Right atrium auricular region (tissue), 2 donors: ENCODE data around the gene HASPIN. TPM values are rescaled to one million over a fixed set of nuclear protein-coding genes. Genes with fewer than 3 reads are reported as not detected.
"Not testable (repeated sequence)": the region's sequence is repeated elsewhere in the genome, so short reads cannot be mapped to it uniquely, and the experiment has no call there.

Experiments
- DNase-seq: peaks from one replicate; pipeline ENCODE4 v3.0.0-alpha.2; 2019; ENCODE audit warnings: low spot score
- H3K27ac ChIP-seq, 2 donors: fragments of 200-600 bp; sonication (generic); 1 replicate in 1 of 2; 2 replicates in 1 of 2; pipeline ENCODE4 v1.5.1; 2016 to 2019
- H3K27me3 ChIP-seq, 2 donors: fragments of 200-600 bp; sonication (generic); one replicate each; pipeline versions ENCODE4 v1.5.1 to v1.6.0; 2017 to 2019
- H3K36me3 ChIP-seq: fragments of 200-600 bp; sonication (generic); one replicate; pipeline ENCODE4 v1.5.1; 2016
- H3K4me1 ChIP-seq, 2 donors: fragments of 200-600 bp; sonication (generic); one replicate each; pipeline versions ENCODE4 v1.5.1 to v1.6.0; 2017 to 2019
- H3K4me3 ChIP-seq, 2 donors: fragments of 200-600 bp; sonication (generic); 1 replicate in 1 of 2; 2 replicates in 1 of 2; pipeline ENCODE4 v1.5.1; 2017 to 2019; ENCODE audit warnings: mild to moderate bottlenecking in 1 of 2, moderate library complexity in 1 of 2
- H3K9me3 ChIP-seq, 2 donors: fragments of 200-600 bp; sonication (generic); one replicate each; pipeline ENCODE4 v1.5.1; 2019
- CTCF ChIP-seq, 2 donors: fragments of 200-600 bp; sonication (generic); IDR thresholded peaks; one replicate each; pipeline ENCODE4 v1.5.1; 2019; ENCODE audit warnings: antibody characterized with exemption in 2 of 2
- total RNA-seq, 2 donors: library from RNA; depleted of rRNA; stranded (reverse); fragments of >200 nt; gene quantifications; one replicate each; pipeline ENCODE4 v1.1.0, GENCODE V29; 2016

HASPIN gene
- total RNA-seq, 2 donors from 2014 or later = not detected

- peaks cover 0 to 24% of the 10 kb centered on the region in 2 donors for H3K4me1 ChIP-seq
- H3K27me3 ChIP-seq = no peaks in the 10 kb centered on the region
- H3K9me3 ChIP-seq = no peaks in the 10 kb centered on the region
- H3K4me3 ChIP-seq = peak overlapping the region; percentile 72 to 75
- no peak for DNase-seq
- H3K27ac ChIP-seq = no peak overlapping the region
- H3K36me3 ChIP-seq = peaks cover 4% of the 10 kb centered on the region
- TF ChIP-seq CTCF (IDR thresholded peaks at IDR 0.05) = no peak
These were observed 825 bp downstream of the HASPIN start for GRCh38 chr17:3724378-3725077.

GRCh38 chr17:3727041-3727440 lies 3.3 kb downstream of the HASPIN start:
- Histone ChIP-seq H3K4me3 (no peak overlapping the region), H3K27me3 (no peaks in the 10 kb centered on the region), H3K9me3 (no peaks in the 10 kb centered on the region), H3K36me3 (no peaks in the 10 kb centered on the region), H3K4me1 (peaks cover 0 to 16% of the 10 kb centered on the region in 2 donors), H3K27ac (no peak overlapping the region)
- DNase-seq = no peak
- TF ChIP-seq CTCF (IDR thresholded peaks at IDR 0.05) = no peak

- H3K9me3 ChIP-seq, DNase-seq, H3K36me3 ChIP-seq, H3K4me1 ChIP-seq, H3K4me3 ChIP-seq, H3K27ac ChIP-seq, H3K27me3 ChIP-seq: not testable (repeated sequence)
These were observed 4.4 kb downstream of the HASPIN start for GRCh38 chr17:3728099-3728498.

GRCh38 chr17:3729881-3730280 lies 6.2 kb downstream of the HASPIN start:
- Histone ChIP-seq H3K36me3 (no peaks in the 10 kb centered on the region), H3K27ac (no peak overlapping the region), H3K4me3 (no peak overlapping the region), H3K9me3 (no peaks in the 10 kb centered on the region), H3K27me3 (no peaks in the 10 kb centered on the region), H3K4me1 (no peaks in the 10 kb centered on the region)
- TF ChIP-seq CTCF (IDR thresholded peaks at IDR 0.05) = no peak
- DNase-seq = no peak

- H3K36me3 ChIP-seq = no peaks in the 10 kb centered on the region
These were observed 7.3 kb downstream of the HASPIN start for GRCh38 chr17:3730881-3731429.

GRCh38 chr17:3732210-3732621 lies 8.5 kb downstream of the HASPIN start:
- no peak overlapping the region for H3K27ac ChIP-seq
- no peaks in the 10 kb centered on the region for H3K27me3 ChIP-seq
- no peak for DNase-seq
- H3K9me3 ChIP-seq = no peaks in the 10 kb centered on the region
- no peak overlapping the region for H3K4me3 ChIP-seq
- H3K4me1 ChIP-seq = peaks cover 0 to under 1% of the 10 kb centered on the region in 2 donors
- TF ChIP-seq CTCF (IDR thresholded peaks at IDR 0.05) = no peak
- no peaks in the 10 kb centered on the region for H3K36me3 ChIP-seq

More at GRCh38 chr17:3730881-3731429, 7.3 kb downstream of the HASPIN start:
- Histone ChIP-seq H3K9me3 (no peaks in the 10 kb centered on the region), H3K4me3 (no peak overlapping the region), H3K27me3 (no peaks in the 10 kb centered on the region), H3K27ac (no peak overlapping the region), H3K4me1 (no peaks in the 10 kb centered on the region)
- no peak for TF ChIP-seq CTCF (IDR thresholded peaks at IDR 0.05)
- no peak for DNase-seq

- H3K36me3 ChIP-seq, H3K27ac ChIP-seq, H3K9me3 ChIP-seq, DNase-seq, H3K4me3 ChIP-seq, H3K27me3 ChIP-seq: not testable (repeated sequence)
- H3K4me1 ChIP-seq = peaks cover 0 to 18% of the 10 kb centered on the region in 2 donors
These were observed 11.2 kb downstream of the HASPIN start for GRCh38 chr17:3734911-3735276.
